ENCODE measurements around the gene KCNMA1. TPM values are rescaled to one million over a fixed set of nuclear protein-coding genes. Genes with fewer than 3 reads are reported as not detected.

Gene KCNMA1
- total and polyA plus RNA-seq, 2 donors from 2014 or later: 4.2 to 8.9 TPM

- DNase-seq: no peak
- no peak for FAIRE-seq
- Histone ChIP-seq H3K4me3 (ENCODE audit: low read length in 3 of 3) (no peak overlapping the region), H3K36me3 (ENCODE audit: control insufficient read depth in 2 of 3, insufficient read depth in 3 of 3, low read length in 3 of 3) (no peaks in the 10 kb centered on the region), H3K9me3 (ENCODE audit: control insufficient read depth in 2 of 3, insufficient read depth in 1 of 3, low read length in 3 of 3) (no peaks in the 10 kb centered on the region), H3K4me1 (ENCODE audit: control insufficient read depth in 2 of 3, insufficient read depth in 2 of 3, low read depth in 1 of 3, low read length in 3 of 3) (no peaks in the 10 kb centered on the region), H3K27ac (ENCODE audit: low read depth in 2 of 2, low read length in 2 of 2) (no peak overlapping the region), H3K9ac (ENCODE audit: low read length in 3 of 3) (no peak overlapping the region), H3K27me3 (ENCODE audit: control insufficient read depth, insufficient read depth, low read length) (no peaks in the 10 kb centered on the region)
- no peak for TF ChIP-seq CTCF (IDR thresholded peaks at IDR 0.05; ENCODE audit: borderline replicate concordance, extremely low read depth, insufficient read depth)
- intact Hi-C loops (cut with DNase I): no loop called here
These were observed 594.7 kb downstream of the KCNMA1 start for GRCh38 chr10:77042706-77043419.

- Histone ChIP-seq H3K36me3 (ENCODE audit: control insufficient read depth in 2 of 3, insufficient read depth in 3 of 3, low read length in 3 of 3) (no peaks in the 10 kb centered on the region), H3K4me1 (ENCODE audit: control insufficient read depth in 2 of 3, insufficient read depth in 2 of 3, low read depth in 1 of 3, low read length in 3 of 3) (no peaks in the 10 kb centered on the region), H3K4me3 (ENCODE audit: low read length in 3 of 3) (no peak overlapping the region), H3K9ac (ENCODE audit: low read length in 3 of 3) (no peak overlapping the region), H3K27ac (ENCODE audit: low read depth in 2 of 2, low read length in 2 of 2) (no peak overlapping the region), H3K9me3 (ENCODE audit: control insufficient read depth in 2 of 3, insufficient read depth in 1 of 3, low read length in 3 of 3) (no peaks in the 10 kb centered on the region), H3K27me3 (ENCODE audit: control insufficient read depth, insufficient read depth, low read length) (no peaks in the 10 kb centered on the region)
- FAIRE-seq (no peak), DNase-seq (no peak)
- no peak for TF ChIP-seq CTCF (IDR thresholded peaks at IDR 0.05; ENCODE audit: borderline replicate concordance, extremely low read depth, insufficient read depth)
- intact Hi-C loops (cut with DNase I): no loop called here
These were observed 595.9 kb downstream of the KCNMA1 start for GRCh38 chr10:77041636-77042258.

GRCh38 chr10:77038407-77038806 is 599.2 kb downstream of the KCNMA1 start:
- no peak overlapping the region for H3K27ac ChIP-seq (ENCODE audit: low read depth in 2 of 2, low read length in 2 of 2)
- intact Hi-C loops (cut with DNase I): no loop called here
- H3K9ac ChIP-seq (ENCODE audit: low read length in 3 of 3): no peak overlapping the region
- H3K4me3 ChIP-seq (ENCODE audit: low read length in 3 of 3): no peak overlapping the region
- no peaks in the 10 kb centered on the region for H3K36me3 ChIP-seq (ENCODE audit: control insufficient read depth in 2 of 3, insufficient read depth in 3 of 3, low read length in 3 of 3)
- no peaks in the 10 kb centered on the region for H3K4me1 ChIP-seq (ENCODE audit: control insufficient read depth in 2 of 3, insufficient read depth in 2 of 3, low read depth in 1 of 3, low read length in 3 of 3)
- TF ChIP-seq CTCF (IDR thresholded peaks at IDR 0.05; ENCODE audit: borderline replicate concordance, extremely low read depth, insufficient read depth): no peak
- no peaks in the 10 kb centered on the region for H3K9me3 ChIP-seq (ENCODE audit: control insufficient read depth in 2 of 3, insufficient read depth in 1 of 3, low read length in 3 of 3)
- no peak for DNase-seq
- FAIRE-seq: no peak
- H3K27me3 ChIP-seq (ENCODE audit: control insufficient read depth, insufficient read depth, low read length): no peaks in the 10 kb centered on the region

Data from kidney (tissue), 14 donors.